HepG2 (cell line): ENCODE measurements around the gene SPSB1.

Experiments
- BRCA1 ChIP-seq: sonication (generic); formaldehyde crosslinking; IDR thresholded peaks from 2 replicates; pipeline ENCODE4 v1.4.0; 2020; ENCODE audit warnings: missing genetic modification reagents
- CTCF ChIP-seq: sonication (generic); formaldehyde crosslinking; IDR thresholded peaks from 2 replicates; pipeline ENCODE4 v1.5.0; 2020; ENCODE audit warnings: mild to moderate bottlenecking, missing genetic modification reagents, moderate library complexity
- FOXM1 ChIP-seq: sonication (generic); formaldehyde crosslinking; IDR thresholded peaks from 2 replicates; pipeline ENCODE4 v1.5.0; 2020; ENCODE audit warnings: missing genetic modification reagents
- POLR2A ChIP-seq, 2 experiments: IDR thresholded peaks; 2 replicates each; pipeline ENCODE4 v1.6.1; 2011; ENCODE audit warnings: low read depth in 2 of 2, low read length in 2 of 2, mild to moderate bottlenecking in 1 of 2, moderate library complexity in 1 of 2; ENCODE audit not compliant: insufficient read depth in 1 of 2
- ZBTB8A ChIP-seq: sonication (generic); formaldehyde crosslinking; IDR thresholded peaks from 2 replicates; pipeline ENCODE4 v1.4.0; 2020; ENCODE audit warnings: mild to moderate bottlenecking, low read depth, missing genetic modification reagents, borderline replicate concordance
- ZFP36 ChIP-seq: fragments of 150-350 bp; IDR thresholded peaks from 2 replicates; pipeline ENCODE4 v1.6.1; 2018; ENCODE audit warnings: borderline replicate concordance, low read length, low read depth; ENCODE audit not compliant: partially characterized antibody
- ZNF232 ChIP-seq: sonication (generic); formaldehyde crosslinking; IDR thresholded peaks from 2 replicates; pipeline ENCODE4 v1.4.0; 2020; ENCODE audit warnings: missing genetic modification reagents, borderline replicate concordance
- ZNF713 ChIP-seq: sonication (generic); formaldehyde crosslinking; IDR thresholded peaks from 2 replicates; pipeline ENCODE4 v1.4.0; 2020; ENCODE audit warnings: mild to moderate bottlenecking, missing genetic modification reagents
- ZSCAN30 ChIP-seq: sonication (generic); formaldehyde crosslinking; IDR thresholded peaks from 2 replicates; pipeline ENCODE4 v1.5.0; 2020; ENCODE audit warnings: mild to moderate bottlenecking, missing genetic modification reagents

DNA sequence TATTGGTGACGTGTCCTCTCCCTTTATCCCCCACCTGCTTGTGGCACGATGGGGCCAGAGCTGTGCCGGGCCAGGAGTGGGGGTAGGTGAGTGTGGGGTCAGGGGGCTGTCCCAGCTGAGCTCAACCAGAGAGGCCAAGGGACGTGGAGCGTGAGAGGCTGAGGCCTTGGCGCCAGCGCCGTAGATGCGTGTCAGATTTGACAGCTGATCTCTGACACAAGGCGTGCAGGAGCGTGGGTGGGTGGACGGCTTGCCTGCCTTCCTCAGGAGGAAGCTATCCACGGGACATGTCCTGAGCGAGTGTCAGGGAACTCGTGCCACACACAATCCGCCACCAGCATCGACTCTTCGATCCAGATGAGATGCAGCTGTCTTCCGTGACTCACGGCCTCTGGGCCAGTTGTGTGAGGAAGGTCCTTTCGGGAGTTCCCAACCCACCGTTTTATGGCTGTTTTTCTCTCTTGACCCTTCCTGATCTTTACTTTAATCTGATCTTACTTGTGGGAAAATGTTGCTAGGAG lies 56.7 kb downstream of the SPSB1 start:
- no peak for TF ChIP-seq ZNF232 (CRISPR knock-in tag)
- TF ChIP-seq FOXM1: no peak
- no peak for TF ChIP-seq CTCF (CRISPR knock-in tag)
- no peak for TF ChIP-seq POLR2A (IDR thresholded peaks at IDR 0.05; ENCODE audit: insufficient read depth in 1 of 2, low read depth in 2 of 2, low read length in 2 of 2)
- TF ChIP-seq ZNF713 (CRISPR knock-in tag): no peak
- TF ChIP-seq ZSCAN30 (CRISPR knock-in tag): no peak
- no peak for TF ChIP-seq BRCA1 (CRISPR knock-in tag)
- TF ChIP-seq ZFP36: no peak
- no peak for TF ChIP-seq ZBTB8A
